Renal cortex interstitium (tissue), 11 donors: ENCODE data around the gene CEP152. TPM values are rescaled to one million over a fixed set of nuclear protein-coding genes. Genes with fewer than 3 reads are reported as not detected.

ENCODE experiments used
- DNase-seq, 11 donors: peaks; one replicate each; pipeline ENCODE4 v3.0.0-alpha.2; 2013; ENCODE audit warnings: low read depth in 9 of 11, low spot score in 4 of 11; ENCODE audit errors: extremely low read depth in 1 of 11
- polyA plus RNA-seq, 3 donors: library from polyadenylated mRNA; unstranded; fragments of 120-200 nt; gene quantifications; one replicate each; pipeline ENCODE4 v1.2.1, GENCODE V29; 2013; ENCODE audit not compliant: insufficient read length in 3 of 3

The CEP152 gene
- polyA plus RNA-seq, 3 donors = 7.7 to 9.4 (median 9.4) TPM

- no peak for DNase-seq
These were observed 87.9 kb downstream of the CEP152 start for GRCh38 chr15:48722764-48723661.

- no peak for DNase-seq
These were observed 89.6 kb downstream of the CEP152 start for GRCh38 chr15:48721061-48721810.

- no peak for DNase-seq
These were observed 90.2 kb downstream of the CEP152 start for GRCh38 chr15:48720646-48721045.

GRCh38 chr15:48719668-48720067, 91.2 kb downstream of the CEP152 start:
- no peak for DNase-seq

GRCh38 chr15:48718646-48719045, 92.2 kb downstream of the CEP152 start:
- DNase-seq = no peak

- DNase-seq = no peak
These were observed 93.4 kb downstream of the CEP152 start for GRCh38 chr15:48717458-48717857.

GRCh38 chr15:48712546-48712945, 98.3 kb downstream of the CEP152 start:
- no peak for DNase-seq

- DNase-seq = no peak
These were observed 99.8 kb downstream of the CEP152 start for GRCh38 chr15:48710952-48711495.

- no peak for DNase-seq
These were observed 102.2 kb downstream of the CEP152 start for GRCh38 chr15:48708641-48709040.

GRCh38 chr15:48705381-48705780, 105.5 kb downstream of the CEP152 start:
- no peak for DNase-seq

GRCh38 chr15:48703544-48703943, 107.3 kb downstream of the CEP152 start:
- DNase-seq = no peak

GRCh38 chr15:48702569-48703236, 108.2 kb downstream of the CEP152 start:
- no peak for DNase-seq

GRCh38 chr15:48696627-48697312, 114.1 kb downstream of the CEP152 start:
- no peak for DNase-seq

- DNase-seq = no peak
These were observed 114.9 kb downstream of the CEP152 start for GRCh38 chr15:48695827-48696573.

GRCh38 chr15:48695088-48695826, 115.6 kb downstream of the CEP152 start:
- no peak for DNase-seq

- DNase-seq = no peak
These were observed 117.4 kb downstream of the CEP152 start for GRCh38 chr15:48693484-48693883.

- no peak for DNase-seq
These were observed 122.4 kb downstream of the CEP152 start for GRCh38 chr15:48688493-48688892.
